ENCODE data around the gene ACLY. TPM values are rescaled to one million over a fixed set of nuclear protein-coding genes. Genes with fewer than 3 reads are reported as not detected.

Gene ACLY
- total and polyA plus RNA-seq, 10 of the 15 experiments (the other 5 are each of a cell fraction or from before 2014, with no cell fraction given), result 32.6 to 224 (median 114) TPM

GRCh38 chr17:41893384-41893783 is 25.4 kb downstream of the ACLY start (continued):
- no peak for TF ChIP-seq IKZF1 (conservative IDR thresholded peaks at IDR 0.05)

- Histone ChIP-seq H3K79me2 (ENCODE audit: control insufficient read depth, insufficient read depth, low read length) (no peaks in the 10 kb centered on the region), H2AFZ (ENCODE audit: control insufficient read depth, low read depth, low read length) (no peak overlapping the region), H3K4me2 (ENCODE audit: control insufficient read depth, insufficient read depth) (no peak overlapping the region), H3K27me3 (replicated peaks in 1 of 2; ENCODE audit: control insufficient read depth in 2 of 2, insufficient read depth in 2 of 2, low read length in 1 of 2) (no peaks in the 10 kb centered on the region), H4K20me1 (ENCODE audit: control insufficient read depth, insufficient read depth) (no peaks in the 10 kb centered on the region), H3K27ac (ENCODE audit: control insufficient read depth, insufficient read depth) (no peak overlapping the region), H3K36me3 (ENCODE audit: control insufficient read depth in 2 of 2, insufficient read depth in 2 of 2, low read length in 1 of 2) (peaks cover 33 to 38% of the 10 kb centered on the region in 2 experiments), H3K4me1 (ENCODE audit: control insufficient read depth, insufficient read depth, low read length) (no peaks in the 10 kb centered on the region), H3K4me3 (no peak overlapping the region), H3K9ac (ENCODE audit: control insufficient read depth, insufficient read depth, low read length) (no peak overlapping the region), H3K9me3 (replicated peaks; ENCODE audit: control insufficient read depth, insufficient read depth, low read length) (no peaks in the 10 kb centered on the region)
- RAD21 ChIA-PET (ENCODE audit: unreplicated experiment), result no interaction called here
- SMC1A ChIA-PET (ENCODE audit: uncharacterized antibody, unreplicated experiment), result no interaction called here
- no peak for TF ChIP-seq ZBED1 (IDR thresholded peaks at IDR 0.05; ENCODE audit: borderline replicate concordance)
- no peak for TF ChIP-seq RFX5 (IDR thresholded peaks at IDR 0.05; ENCODE audit: low read depth, low read length)
- no peak for TF ChIP-seq POLR2A (IDR thresholded peaks at IDR 0.05; ENCODE audit: low read depth, low read length)
- no peak for TF ChIP-seq ZNF24 (IDR thresholded peaks at IDR 0.05)
- TF ChIP-seq BRCA1 (IDR thresholded peaks at IDR 0.05; ENCODE audit: low read depth, low read length), result no peak
- TF ChIP-seq EED (IDR thresholded peaks at IDR 0.05; ENCODE audit: low read depth), result no peak
- TF ChIP-seq GATAD2B (conservative IDR thresholded peaks at IDR 0.05; ENCODE audit: low read depth), result no peak
- TF ChIP-seq POLR2AphosphoS2 (IDR thresholded peaks at IDR 0.05; ENCODE audit: low read depth, low read length), result no peak
- no peak for TF ChIP-seq YBX1 (IDR thresholded peaks at IDR 0.05)
- in situ Hi-C loops (cut with MboI), result no loop called here
- intact Hi-C loops (cut with micrococcal nuclease; ENCODE audit: unreplicated experiment), result no loop called here
- DNase-seq (ENCODE audit: low read depth, low spot score) (no peak), FAIRE-seq (no peak), ATAC-seq (no peak)
- no TSS peak for BruUV-seq (replicated peaks)
- 100% methylated on average over 4 of the region's 4 CpGs for WGBS (ENCODE audit: insufficient coverage, insufficient replicate concordance, low lambda C conversion rate, missing lambda C conversion rate)
- POLR2A ChIA-PET, result no interaction called here
- CTCF ChIA-PET, result interaction anchor here (1.1 kb wide), 1 partner anchor 11 kb away, joined by 3 read pairs; no protein-coding TSS in a partner anchor
These were observed 26.8 kb downstream of the ACLY start for GRCh38 chr17:41892021-41892376.

All from GM12878 (cell line).